HG02973 (cell line): ENCODE measurements around the gene MOCOS.
"Not testable (repeated sequence)": the region's sequence is repeated elsewhere in the genome, so short reads cannot be mapped to it uniquely, and the experiment has no call there.

Source experiments
- ATAC-seq: cut with Tn5 transposase; IDR thresholded peaks from one replicate; pipeline ENCODE4 v1.9.1; 2021; ENCODE audit warnings: moderate library complexity; ENCODE audit not compliant: unreplicated experiment

MOCOS gene

GRCh38 chr18:36200354-36200771 lies 13.1 kb downstream of the MOCOS start:
- no peak for ATAC-seq

GRCh38 chr18:36201765-36202164 lies 14.5 kb downstream of the MOCOS start:
- no peak for ATAC-seq

DNA sequence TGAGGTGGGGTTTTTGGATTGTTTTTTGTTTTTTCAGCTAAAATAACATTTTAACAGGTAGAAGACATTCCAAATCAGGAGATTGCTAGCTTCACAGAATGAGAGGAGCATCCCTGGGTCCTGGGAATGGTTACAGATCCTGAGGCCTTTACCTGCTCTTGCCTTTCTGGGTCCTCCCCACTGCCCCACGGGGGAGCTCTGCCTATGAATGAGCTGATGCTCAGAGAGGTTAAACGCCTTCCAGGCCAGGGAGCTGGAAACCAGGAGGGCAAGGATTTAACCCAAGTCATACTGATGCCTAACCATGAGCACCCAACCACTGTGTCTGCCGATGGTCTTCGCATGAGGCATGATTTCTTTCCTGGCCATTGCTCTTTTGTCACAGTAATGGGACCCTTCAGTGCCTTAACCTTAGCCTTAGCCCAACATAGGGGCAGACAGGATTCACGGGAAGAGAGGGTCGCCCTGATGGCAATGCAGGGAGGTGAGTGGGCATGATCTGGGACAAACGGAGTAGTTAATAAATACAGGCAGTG lies 16.1 kb downstream of the MOCOS start:
- no peak for ATAC-seq

GRCh38 chr18:36205166-36205565 lies 17.9 kb downstream of the MOCOS start:
- ATAC-seq: no peak

DNA sequence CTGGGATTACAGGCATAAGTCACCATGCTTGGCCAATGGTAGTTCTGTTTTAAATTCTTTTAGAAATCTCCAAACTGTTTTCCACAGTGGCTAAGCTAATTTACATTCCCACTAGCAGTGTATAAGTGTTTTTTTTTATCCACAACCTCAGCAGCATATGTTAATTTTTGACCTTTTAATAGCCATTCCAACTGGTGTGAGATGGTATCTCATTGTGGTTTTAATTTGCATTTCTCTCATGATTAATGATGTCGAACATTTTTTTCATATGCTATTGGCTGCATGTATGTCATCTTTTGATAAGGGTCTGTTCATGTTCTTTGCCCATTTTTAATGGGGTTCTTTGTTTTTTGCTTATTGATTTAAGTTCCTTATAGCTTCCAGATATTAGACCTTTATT lies 20.0 kb downstream of the MOCOS start:
- ATAC-seq: no peak

DNA sequence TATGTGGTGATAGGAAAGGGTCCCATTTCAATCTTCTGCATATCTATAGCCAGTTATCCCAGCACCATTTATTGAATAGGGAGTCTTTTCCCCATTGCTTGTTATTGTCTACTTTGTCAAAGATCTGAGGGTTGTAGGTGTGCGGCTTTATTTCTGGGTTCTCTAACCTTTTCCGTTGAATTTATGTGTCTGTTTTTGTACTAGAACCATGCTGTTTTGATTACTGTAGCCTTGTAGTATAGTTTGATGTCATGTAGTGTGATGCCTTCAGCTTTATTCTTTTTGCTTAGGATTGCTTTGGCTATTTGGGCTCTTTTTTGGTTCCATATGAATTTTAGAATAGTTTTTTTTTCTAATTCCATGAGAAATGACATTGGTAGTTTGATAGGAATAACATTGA lies 20.7 kb downstream of the MOCOS start:
- ATAC-seq: not testable (repeated sequence)

GRCh38 chr18:36211612-36212065 lies 24.3 kb downstream of the MOCOS start:
- no peak for ATAC-seq

GRCh38 chr18:36212301-36213171 lies 25.2 kb downstream of the MOCOS start:
- no peak for ATAC-seq

GRCh38 chr18:36214811-36215210 lies 27.5 kb downstream of the MOCOS start:
- no peak for ATAC-seq

- ATAC-seq: no peak
Observed at GRCh38 chr18:36215577-36215976, 28.3 kb downstream of the MOCOS start.

- no peak for ATAC-seq
Observed at GRCh38 chr18:36217348-36217747, 30.1 kb downstream of the MOCOS start.

DNA sequence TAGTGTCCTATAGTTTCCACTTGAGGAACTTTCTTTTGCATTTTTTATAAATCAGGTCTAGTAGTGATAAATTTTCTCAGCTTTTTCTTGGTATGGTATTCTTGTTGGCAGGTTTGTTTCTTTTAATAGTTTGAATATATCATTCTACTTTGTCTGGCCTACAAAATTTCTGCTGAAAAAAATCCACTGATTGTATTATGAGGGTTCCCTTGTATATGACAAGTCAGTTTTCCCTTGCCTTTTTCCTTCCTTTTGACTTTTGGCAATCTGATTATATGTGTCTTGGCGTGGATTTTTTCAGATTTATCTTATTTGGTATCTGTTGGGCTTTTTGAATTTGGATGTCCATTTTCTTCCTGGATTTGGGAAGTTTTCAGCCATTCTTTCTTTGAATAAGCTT lies 41.9 kb downstream of the MOCOS start:
- ATAC-seq: no peak

DNA sequence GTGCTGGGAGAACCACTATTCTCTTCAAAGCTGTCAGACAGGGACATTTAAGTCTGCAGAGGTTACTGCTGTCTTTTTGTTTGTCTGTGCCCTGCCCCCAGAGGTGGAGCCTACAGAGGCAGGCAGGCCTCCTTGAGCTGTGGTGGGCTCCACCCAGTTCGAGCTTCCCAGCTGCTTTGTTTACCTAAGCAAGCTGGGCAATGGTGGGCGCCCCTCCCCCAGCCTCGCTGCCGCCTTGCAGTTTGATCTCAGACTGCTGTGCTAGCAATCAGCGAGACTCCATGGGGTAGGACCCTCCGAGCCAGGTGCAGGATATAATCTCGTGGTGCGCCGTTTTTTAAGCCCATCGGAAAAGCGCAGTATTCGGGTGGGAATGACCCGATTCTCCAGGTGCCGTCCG lies 53.2 kb downstream of the MOCOS start:
- ATAC-seq: not testable (repeated sequence)

DNA sequence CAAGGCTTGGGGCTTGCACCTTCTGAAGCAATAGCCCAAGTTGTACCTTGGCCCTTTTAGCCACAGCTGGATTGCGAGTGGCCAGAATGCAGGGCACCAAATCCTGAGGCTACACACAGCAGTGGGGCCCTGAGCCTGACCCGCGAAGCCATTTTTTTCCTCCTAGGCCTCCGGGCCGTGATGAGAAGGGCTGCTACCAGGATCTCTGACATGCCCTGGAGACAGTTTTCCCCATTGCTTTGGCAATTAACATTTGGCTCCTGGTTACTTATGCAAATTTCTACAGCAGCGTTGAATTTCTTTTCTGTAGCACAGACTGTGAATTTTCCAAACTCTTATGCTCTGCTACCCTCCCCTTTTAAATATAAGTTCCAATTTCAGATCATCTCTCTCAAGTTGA lies 54.5 kb downstream of the MOCOS start:
- ATAC-seq: no peak

DNA sequence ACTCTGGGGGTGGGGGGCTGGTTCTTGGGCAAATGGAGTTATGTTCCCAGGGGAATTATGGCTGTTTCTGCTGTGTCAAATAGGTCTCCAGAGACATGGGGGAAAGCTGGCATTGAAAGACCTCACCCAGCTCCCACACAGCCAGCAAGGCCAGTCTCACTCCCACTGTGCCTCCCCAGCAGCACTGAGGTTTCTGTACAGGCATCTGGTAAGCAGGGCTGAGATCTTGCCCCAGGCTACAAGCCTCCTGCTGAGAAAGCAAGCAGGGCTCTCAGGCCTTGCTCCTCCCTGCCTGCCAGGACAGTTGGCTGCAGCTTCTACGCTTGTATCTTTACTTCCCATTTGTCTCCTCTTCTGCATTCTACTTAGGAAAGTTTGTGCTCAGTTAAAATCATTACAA lies 59.7 kb downstream of the MOCOS start:
- no peak for ATAC-seq

DNA sequence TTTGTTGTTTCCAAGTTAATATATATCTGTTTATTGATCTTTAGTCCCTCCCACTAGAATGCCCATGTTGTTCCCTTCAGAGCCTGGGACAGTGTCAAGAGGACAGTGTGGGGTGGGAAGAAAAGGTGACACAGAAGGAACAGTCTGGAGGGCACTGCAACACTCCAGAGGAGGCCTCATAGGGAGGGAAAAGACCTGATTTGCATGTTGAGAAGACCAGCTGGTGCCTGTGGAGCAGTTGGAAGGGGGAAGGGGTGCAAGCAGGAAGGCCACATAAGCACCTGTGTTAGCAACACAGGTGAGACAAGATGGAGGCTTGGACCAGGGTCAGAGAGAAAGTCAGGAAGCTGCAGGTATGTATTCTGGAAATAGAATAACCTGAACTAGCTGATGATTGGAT lies 62.1 kb downstream of the MOCOS start:
- no peak for ATAC-seq

GRCh38 chr18:36250827-36251226 lies 63.5 kb downstream of the MOCOS start:
- no peak for ATAC-seq

DNA sequence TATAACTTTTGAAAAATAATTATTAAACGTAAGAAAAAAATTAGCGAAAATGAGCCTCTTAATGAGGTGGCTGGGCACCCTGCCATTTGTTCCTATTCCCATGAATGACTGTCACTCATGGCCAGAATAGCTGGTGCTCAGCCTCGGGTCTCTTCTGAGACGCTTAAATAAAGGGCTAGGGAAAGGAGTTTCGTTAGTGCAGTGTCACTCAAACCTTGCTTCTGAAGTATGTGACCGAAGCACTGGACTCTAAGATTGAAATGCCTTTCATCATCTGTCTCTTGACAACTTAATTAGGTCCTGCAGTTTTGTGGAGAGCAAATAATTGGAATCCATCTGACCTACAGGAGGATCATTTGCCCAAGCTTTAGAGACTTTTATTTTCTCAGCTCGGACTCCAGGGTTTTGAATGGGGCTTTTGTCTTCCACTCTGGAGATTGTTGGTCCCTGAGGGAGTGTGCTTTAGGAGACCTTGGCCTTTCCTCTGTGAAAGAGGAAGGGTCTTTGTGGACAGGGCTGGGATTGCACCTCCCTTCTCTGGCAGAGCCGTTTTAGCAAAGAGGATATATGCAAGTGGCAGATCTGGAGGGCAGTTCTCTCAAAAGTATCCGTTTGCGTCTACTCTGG lies 67.9 kb downstream of the MOCOS start:
- ATAC-seq: no peak

GRCh38 chr18:36256094-36256493 lies 68.8 kb downstream of the MOCOS start:
- no peak for ATAC-seq

DNA sequence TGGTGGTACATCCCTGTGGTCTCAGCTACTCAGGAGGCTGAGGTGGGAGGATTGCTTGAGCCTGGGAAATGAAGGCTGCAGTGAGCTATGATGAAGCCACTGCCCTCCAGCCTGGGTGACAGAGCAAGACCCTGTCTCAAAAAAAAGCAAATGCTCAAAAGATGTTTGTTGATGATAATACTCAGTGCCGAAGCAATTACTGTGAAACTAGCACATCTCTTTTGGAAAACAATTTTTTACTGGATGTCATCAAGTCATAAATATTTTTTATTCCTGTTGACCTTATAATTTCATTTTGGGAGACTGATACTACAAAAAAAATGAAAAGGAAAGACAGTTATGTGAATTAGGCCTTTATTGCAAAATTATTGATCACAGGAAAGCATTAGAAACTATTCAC lies 75.7 kb downstream of the MOCOS start:
- no peak for ATAC-seq

GRCh38 chr18:36264283-36264682 lies 77.0 kb downstream of the MOCOS start:
- no peak for ATAC-seq

DNA sequence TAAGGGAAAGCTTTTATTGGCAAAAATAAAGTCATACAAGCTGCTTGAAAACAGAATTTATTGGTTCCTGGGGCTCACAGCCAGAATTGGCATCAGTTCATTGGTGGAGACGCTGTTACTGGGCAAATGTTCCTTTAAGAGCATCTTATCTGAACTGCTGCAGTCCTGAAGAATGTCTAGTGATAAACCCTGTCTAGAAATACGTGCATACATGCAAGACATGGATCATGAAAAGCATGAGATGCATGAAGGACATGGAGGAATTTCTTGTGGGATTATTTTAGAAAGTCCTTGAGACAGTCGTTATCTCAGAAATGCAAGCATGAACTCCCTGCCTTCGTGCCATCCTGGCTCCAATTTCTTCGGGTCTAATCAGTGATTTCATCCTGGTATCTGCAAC lies 77.7 kb downstream of the MOCOS start:
- ATAC-seq: no peak
